Esophagus (tissue), 2 donors: ENCODE results near the gene INVS. TPM values are rescaled to one million over a fixed set of nuclear protein-coding genes. Genes with fewer than 3 reads are reported as not detected.
"Not testable (repeated sequence)": the region's sequence is repeated elsewhere in the genome, so short reads cannot be mapped to it uniquely, and the experiment has no call there.

Experiments used
- H3K27ac ChIP-seq, 2 donors: one replicate each; pipeline ENCODE4 v1.5.1; 2013; ENCODE audit warnings: low read depth in 2 of 2, mild to moderate bottlenecking in 2 of 2, inconsistent platforms in 1 of 2, low read length in 1 of 2, moderate library complexity in 1 of 2
- H3K27me3 ChIP-seq, 2 donors: one replicate each; pipeline ENCODE4 v1.6.1; 2013; ENCODE audit warnings: low read length in 2 of 2, control low read depth in 1 of 2, mild to moderate bottlenecking in 1 of 2; ENCODE audit not compliant: insufficient read depth in 2 of 2, control insufficient read depth in 1 of 2
- H3K36me3 ChIP-seq, 2 donors: one replicate each; pipeline ENCODE4 v1.6.1; 2013; ENCODE audit warnings: low read length in 1 of 2; ENCODE audit not compliant: control insufficient read depth in 2 of 2, insufficient read depth in 2 of 2
- H3K4me1 ChIP-seq, 2 donors: one replicate each; pipeline ENCODE4 v1.6.1; 2013; ENCODE audit warnings: low read length in 1 of 2; ENCODE audit not compliant: control insufficient read depth in 2 of 2, insufficient read depth in 2 of 2
- H3K4me3 ChIP-seq, 2 donors: one replicate each; pipeline ENCODE4 v1.5.1; 2013; ENCODE audit warnings: low read length in 2 of 2, mild to moderate bottlenecking in 2 of 2, low read depth in 1 of 2, moderate library complexity in 1 of 2
- H3K9me3 ChIP-seq, 2 donors: one replicate each; pipeline ENCODE4 v1.6.1; 2013; ENCODE audit warnings: mild to moderate bottlenecking in 2 of 2, low read depth in 1 of 2, low read length in 1 of 2, moderate library complexity in 1 of 2; ENCODE audit not compliant: control insufficient read depth in 2 of 2, insufficient read depth in 1 of 2
- WGBS, 2 donors: extraction: QIAGEN DNeasy Blood & Tissue Kit; methylation state at CpG; one replicate each; pipeline ENCODE4 v1.1.7; 2013; 5-methylcytosine and 5-hydroxymethylcytosine counted together
- polyA plus RNA-seq, 2 donors: library from polyadenylated mRNA; stranded (reverse); fragments of 200-250 nt; gene quantifications; one replicate each; pipeline ENCODE4 v1.2.3, GENCODE V29; 2013
- donor health status: healthy with polysubstance abuse.
- donor health status: Bipolar disorder and iron deficiency.

Gene INVS
- polyA plus RNA-seq, 2 donors: 3.2 to 3.3 TPM

GRCh38 chr9:100131875-100132430, 32.9 kb downstream of the INVS start:
- Histone ChIP-seq H3K4me1 (no peaks in the 10 kb centered on the region), H3K36me3 (no peaks in the 10 kb centered on the region), H3K27ac (no peak overlapping the region), H3K27me3 (no peaks in the 10 kb centered on the region), H3K9me3 (no peaks in the 10 kb centered on the region), H3K4me3 (no peak overlapping the region)
- 98 to 99% methylated on average over 3 of the region's 3 CpGs for WGBS, 2 donors

GRCh38 chr9:100134731-100135130, 35.7 kb downstream of the INVS start:
- H3K27me3 ChIP-seq: no peaks in the 10 kb centered on the region
- no peak overlapping the region for H3K27ac ChIP-seq
- no peaks in the 10 kb centered on the region for H3K9me3 ChIP-seq
- H3K36me3 ChIP-seq: no peaks in the 10 kb centered on the region
- H3K4me1 ChIP-seq: no peaks in the 10 kb centered on the region
- WGBS, 2 donors: 75 to 91% methylated on average over 3 of the region's 3 CpGs
- no peak overlapping the region for H3K4me3 ChIP-seq

- H3K27me3 ChIP-seq, H3K4me3 ChIP-seq: not testable (repeated sequence)
- WGBS, 2 donors: 94 to 96% methylated on average over 5 of the region's 5 CpGs
Measured at GRCh38 chr9:100136799-100137198, 37.8 kb downstream of the INVS start.

GRCh38 chr9:100140303-100140702, 41.3 kb downstream of the INVS start:
- not testable (repeated sequence) for H3K9me3 ChIP-seq, H3K4me1 ChIP-seq, H3K27me3 ChIP-seq, H3K36me3 ChIP-seq, H3K4me3 ChIP-seq, H3K27ac ChIP-seq
- 97 to 99% methylated on average over 5 to 6 of the region's 6 CpGs for WGBS, 2 donors

More at GRCh38 chr9:100136799-100137198, 37.8 kb downstream of the INVS start:
- H3K27ac ChIP-seq, H3K4me1 ChIP-seq, H3K36me3 ChIP-seq, H3K9me3 ChIP-seq: not testable (repeated sequence)

- H3K36me3 ChIP-seq, H3K4me3 ChIP-seq, H3K27me3 ChIP-seq, H3K9me3 ChIP-seq, H3K4me1 ChIP-seq, H3K27ac ChIP-seq: not testable (repeated sequence)
- 95 to 96% methylated on average over 8 to 9 of the region's 9 CpGs for WGBS, 2 donors
Measured at GRCh38 chr9:100141862-100142261, 42.8 kb downstream of the INVS start.

GRCh38 chr9:100145167-100145934, 46.3 kb downstream of the INVS start:
- H3K27me3 ChIP-seq, H3K27ac ChIP-seq, H3K4me1 ChIP-seq, H3K4me3 ChIP-seq, H3K9me3 ChIP-seq, H3K36me3 ChIP-seq: not testable (repeated sequence)
- 86 to 90% methylated on average over 15 of the region's 15 CpGs for WGBS, 2 donors

- H3K4me1 ChIP-seq, H3K36me3 ChIP-seq, H3K4me3 ChIP-seq, H3K27me3 ChIP-seq, H3K9me3 ChIP-seq, H3K27ac ChIP-seq: not testable (repeated sequence)
- 87 to 88% methylated on average over 7 to 8 of the region's 8 CpGs for WGBS, 2 donors
Measured at GRCh38 chr9:100145976-100146375, 46.9 kb downstream of the INVS start.

GRCh38 chr9:100150214-100150613, 51.2 kb downstream of the INVS start:
- no peak overlapping the region for H3K27ac ChIP-seq
- H3K27me3 ChIP-seq: no peaks in the 10 kb centered on the region
- H3K36me3 ChIP-seq: no peaks in the 10 kb centered on the region
- no peaks in the 10 kb centered on the region for H3K9me3 ChIP-seq
- no peak overlapping the region for H3K4me3 ChIP-seq
- 26 to 32% methylated on average over 2 of the region's 2 CpGs for WGBS, 2 donors
- no peaks in the 10 kb centered on the region for H3K4me1 ChIP-seq

- H3K27me3 ChIP-seq: no peaks in the 10 kb centered on the region
- no peaks in the 10 kb centered on the region for H3K36me3 ChIP-seq
- no peaks in the 10 kb centered on the region for H3K4me1 ChIP-seq
- H3K27ac ChIP-seq: no peak overlapping the region
- H3K9me3 ChIP-seq: no peaks in the 10 kb centered on the region
- H3K4me3 ChIP-seq: no peak overlapping the region
- 97 to 99% methylated on average over 3 of the region's 3 CpGs for WGBS, 2 donors
Measured at GRCh38 chr9:100160021-100160420, 61.0 kb downstream of the INVS start.

GRCh38 chr9:100167176-100167575, 68.1 kb downstream of the INVS start:
- no peaks in the 10 kb centered on the region for H3K27me3 ChIP-seq
- no peak overlapping the region for H3K4me3 ChIP-seq
- no peak overlapping the region for H3K27ac ChIP-seq
- no peaks in the 10 kb centered on the region for H3K9me3 ChIP-seq
- H3K36me3 ChIP-seq: no peaks in the 10 kb centered on the region
- H3K4me1 ChIP-seq: no peaks in the 10 kb centered on the region
